Stimulated activated CD4-positive, alpha-beta T cell treated with anti-CD3 and anti-CD28 coated beads, Interleukin-12 subunit alpha, Interleukin-12 subunit beta, amount 100 ng/mL, for 4 hours (primary cell): ENCODE results near the gene DDR2.
"Not testable (repeated sequence)": the region's sequence is repeated elsewhere in the genome, so short reads cannot be mapped to it uniquely, and the experiment has no call there.

Source experiments
- DNase-seq: peaks from one replicate; pipeline ENCODE4 v3.0.0-alpha.2; 2020

Gene DDR2

DNA sequence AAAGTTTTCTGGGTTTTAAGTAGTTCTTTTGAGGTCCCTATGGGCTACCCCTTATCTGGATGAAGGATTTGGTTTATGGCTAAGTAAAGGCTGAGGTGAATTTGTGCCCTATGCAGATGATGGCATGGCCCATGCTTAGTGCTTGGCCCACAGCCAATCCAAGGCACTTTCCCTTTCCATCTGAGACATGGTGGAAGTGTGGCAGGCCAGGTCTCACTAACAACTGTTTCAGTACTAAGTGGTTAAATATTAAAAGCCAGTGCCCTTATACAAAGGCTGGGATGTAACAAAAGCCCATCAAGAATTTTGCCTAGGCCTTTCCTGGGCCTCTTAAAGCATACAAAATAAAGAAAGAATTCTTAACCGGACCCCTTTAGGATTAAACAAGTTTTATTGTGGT lies 156.5 kb downstream of the DDR2 start:
- DNase-seq = not testable (repeated sequence)

DNA sequence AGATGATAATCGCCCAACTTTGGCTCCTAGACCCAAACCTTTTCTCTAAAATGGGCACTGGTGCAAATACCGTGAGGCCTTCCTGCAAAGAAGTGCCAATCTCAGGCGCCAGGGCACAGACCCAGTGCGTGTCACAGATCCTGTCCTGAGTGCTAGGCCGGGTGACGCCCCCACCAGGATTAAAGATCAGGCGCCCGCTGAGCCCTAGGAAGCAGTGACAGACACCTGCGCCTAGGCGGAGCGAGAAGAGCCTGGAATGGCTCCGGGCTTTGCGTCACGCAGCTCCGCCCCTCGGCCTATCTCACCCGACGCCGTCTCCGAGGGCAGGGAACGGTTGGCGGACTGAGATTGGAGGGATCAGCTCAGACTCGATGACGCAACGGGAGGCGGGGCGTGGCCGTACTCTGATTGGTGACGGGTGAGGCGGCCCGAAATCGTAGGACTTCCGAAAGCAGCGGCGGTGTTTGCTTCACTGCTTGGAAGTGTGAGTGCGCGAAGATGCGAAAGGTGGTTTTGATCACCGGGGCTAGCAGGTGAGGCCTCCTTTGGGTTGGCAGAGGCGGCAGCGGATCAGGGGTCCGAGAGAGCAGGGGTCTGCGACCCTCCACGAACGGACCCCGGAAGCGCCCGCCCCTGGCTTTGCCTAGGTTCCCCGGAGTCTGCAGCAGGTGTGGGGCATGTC lies 158.2 kb downstream of the DDR2 start, which contains the start of gene HSD17B7:
HSD17B7 (plus strand) TSS at position 400 of the 682 bp plus-strand sequence; CDS start at position 499, 99 bp downstream.
- peak; percentile 58 for DNase-seq

DNA sequence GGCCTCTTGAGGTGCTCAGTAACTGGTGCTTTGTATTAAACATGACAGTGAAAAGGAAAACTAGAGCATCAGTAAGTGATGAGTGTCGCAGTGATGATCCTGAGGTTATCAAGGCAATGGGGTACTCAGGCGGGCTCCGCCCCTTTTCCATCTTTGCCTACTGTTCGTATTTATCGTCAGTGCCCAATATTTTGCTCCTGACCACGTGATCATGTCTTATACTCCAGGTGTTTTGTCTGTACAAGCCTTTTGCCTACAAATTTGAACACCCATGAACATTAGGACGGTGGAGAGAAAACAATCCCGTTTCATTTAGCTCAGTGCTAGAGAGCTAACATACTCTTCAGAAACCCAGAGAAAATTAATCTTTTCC lies 158.7 kb downstream of the DDR2 start:
- not testable (repeated sequence) for DNase-seq

DNA sequence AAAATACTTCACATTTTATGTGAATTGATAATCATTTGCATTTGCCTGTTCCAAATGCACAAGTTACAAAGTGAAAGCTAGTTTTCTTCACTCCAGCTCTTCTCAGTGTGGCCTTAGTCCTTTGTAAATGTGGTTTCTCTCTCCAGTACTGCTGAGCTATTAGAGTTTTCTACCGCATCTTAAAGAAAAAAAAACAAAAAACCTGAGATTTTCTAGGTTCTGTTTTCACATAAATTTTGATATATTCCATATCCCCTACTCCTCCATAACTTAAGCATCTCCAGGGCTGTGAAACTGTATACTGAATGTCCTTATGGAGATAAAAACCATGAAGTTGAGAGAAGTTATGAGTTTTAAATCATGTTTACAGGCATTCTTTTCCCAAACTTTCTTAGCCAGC lies 162.0 kb downstream of the DDR2 start:
- not testable (repeated sequence) for DNase-seq

DNA sequence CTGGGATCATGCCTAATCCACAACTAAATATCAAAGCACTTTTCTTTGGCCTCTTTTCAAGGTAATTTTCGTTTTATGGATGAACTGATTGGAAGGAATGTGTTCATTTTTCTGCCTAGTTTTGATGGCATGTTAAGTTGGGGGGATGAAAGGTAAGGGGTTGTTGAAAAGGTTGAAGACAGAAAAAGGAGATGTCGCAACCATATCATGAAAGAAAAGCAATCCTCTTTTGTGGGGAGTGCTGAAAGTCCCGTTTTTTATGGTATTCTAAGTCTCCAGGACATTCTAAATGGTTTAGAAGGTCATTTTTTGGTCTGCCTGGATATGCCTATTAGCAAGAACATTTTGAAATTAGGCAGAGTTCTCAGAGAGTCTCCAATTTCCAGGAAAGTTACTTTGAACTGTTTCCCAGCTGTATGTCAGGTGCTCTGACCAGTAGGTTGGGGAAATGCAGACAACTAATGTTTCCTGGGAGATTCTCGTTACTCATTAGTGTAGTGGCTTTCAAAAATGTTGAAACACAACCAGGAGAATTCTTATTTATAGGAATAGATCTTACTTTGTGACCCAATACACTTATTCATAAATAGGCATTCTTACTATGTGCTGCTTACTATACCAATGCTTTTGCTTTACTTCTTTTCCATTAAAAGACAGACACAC lies 164.5 kb downstream of the DDR2 start:
- DNase-seq = not testable (repeated sequence)

DNA sequence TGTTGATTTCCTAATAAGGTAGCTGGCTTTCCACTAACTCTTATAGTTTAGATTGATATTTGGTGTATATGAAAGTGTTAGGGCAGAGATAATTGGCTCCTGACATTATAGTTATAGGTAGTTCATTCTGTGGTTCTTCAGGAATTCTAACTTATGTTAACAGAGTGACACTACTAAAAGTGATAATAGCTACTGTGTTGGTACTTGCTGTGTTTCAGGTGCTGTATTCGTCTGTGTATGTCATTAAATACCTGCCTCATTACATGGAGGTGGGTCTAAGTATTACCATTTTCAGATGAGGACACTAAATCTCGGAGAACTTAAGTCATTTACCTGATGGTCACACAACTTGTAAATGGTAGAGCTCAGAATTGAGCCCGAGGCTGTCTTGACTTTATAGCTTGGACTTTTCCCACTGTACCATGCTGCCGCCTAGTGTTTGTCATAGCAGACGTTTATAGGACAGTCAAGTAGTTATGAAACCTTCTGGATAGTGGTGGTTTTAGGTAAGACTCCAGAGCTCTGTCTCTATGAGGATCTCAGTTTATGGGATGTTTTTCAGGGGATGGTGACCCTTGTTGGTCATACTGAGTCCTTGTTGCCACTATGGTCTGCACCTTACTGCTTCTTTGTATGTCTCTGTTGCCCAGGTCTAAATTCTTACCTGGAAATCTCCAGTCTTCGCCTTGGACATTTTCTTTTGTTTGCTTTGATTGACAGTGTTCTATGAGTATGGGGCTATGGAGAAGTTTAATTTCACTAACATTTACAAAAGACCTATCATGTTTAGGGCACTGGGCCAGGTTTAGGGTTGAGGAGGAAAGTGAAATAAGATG lies 167.9 kb downstream of the DDR2 start:
- not testable (repeated sequence) for DNase-seq

DNA sequence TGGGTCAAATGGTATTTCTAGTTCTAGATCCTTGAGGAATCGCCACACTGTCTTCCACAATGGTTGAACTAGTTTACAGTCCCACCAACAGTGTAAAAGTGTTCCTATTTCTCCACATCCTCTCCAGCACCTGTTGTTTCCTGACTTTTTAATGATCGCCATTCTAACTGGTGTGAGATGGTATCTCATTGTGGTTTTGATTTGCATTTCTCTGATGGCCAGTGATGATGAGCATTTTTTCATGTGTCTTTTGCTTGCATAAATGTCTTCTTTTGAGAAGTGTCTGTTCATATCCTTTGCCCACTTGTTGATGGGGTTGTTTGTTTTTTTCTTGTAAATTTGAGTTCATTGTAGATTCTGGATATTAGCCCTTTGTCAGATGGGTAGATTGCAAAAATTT lies 175.2 kb downstream of the DDR2 start:
- DNase-seq = not testable (repeated sequence)

DNA sequence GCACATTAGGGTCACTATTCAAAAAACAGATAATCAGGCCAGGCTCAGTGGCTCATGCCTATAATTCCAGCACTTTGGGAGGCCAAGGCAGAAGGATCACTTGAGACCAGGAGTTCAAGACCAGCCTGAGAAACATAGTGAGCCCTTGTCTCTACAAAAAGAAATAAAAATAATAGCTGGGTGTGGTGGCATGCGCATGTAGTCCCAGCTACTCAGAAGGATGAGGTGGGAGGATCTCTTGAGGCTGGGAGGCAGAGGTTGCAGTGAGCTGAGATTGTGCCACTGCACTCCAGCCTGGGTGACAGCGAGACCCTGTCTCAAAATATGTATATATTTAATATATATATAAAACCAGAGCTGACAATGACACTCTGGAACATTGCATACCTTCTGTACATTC lies 180.1 kb downstream of the DDR2 start:
- DNase-seq = not testable (repeated sequence)

DNA sequence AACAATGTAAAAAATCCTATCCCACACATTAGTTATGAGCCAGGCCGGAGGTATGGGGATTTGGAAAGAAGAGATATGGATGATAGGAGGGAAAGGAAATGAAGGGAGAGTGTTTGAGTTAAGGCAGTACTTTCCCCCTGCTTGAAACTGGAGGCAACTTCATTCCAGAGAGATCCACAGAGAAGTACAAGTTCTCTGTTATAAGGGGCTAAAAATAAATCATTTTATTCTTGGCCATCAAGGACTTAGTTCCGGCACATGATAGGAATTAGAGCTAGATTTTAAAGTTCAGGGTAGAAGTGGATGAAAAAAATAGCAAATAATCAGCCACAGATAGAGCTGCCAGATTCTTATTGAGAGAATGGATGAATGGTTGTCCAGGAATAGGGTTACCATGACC lies 185.9 kb downstream of the DDR2 start:
- DNase-seq = not testable (repeated sequence)

DNA sequence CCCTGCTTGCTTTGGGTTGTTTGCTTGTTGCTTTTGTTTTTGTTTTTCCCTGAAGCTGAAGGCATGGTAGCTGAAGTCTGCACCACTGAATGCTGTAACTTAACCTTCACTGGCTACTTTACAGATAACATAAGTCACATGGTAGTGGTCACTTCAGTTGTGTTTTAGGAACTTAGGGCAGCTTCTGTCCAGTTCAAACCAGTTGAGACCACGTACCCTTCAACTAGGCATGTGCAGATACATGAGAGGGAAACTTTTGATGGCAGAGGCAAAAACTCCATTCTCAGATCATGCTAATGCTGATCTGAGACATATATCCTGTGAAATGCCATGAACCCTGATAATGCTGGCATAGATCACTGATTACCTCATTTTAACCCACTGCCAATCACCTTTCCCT lies 186.4 kb downstream of the DDR2 start:
- not testable (repeated sequence) for DNase-seq

DNA sequence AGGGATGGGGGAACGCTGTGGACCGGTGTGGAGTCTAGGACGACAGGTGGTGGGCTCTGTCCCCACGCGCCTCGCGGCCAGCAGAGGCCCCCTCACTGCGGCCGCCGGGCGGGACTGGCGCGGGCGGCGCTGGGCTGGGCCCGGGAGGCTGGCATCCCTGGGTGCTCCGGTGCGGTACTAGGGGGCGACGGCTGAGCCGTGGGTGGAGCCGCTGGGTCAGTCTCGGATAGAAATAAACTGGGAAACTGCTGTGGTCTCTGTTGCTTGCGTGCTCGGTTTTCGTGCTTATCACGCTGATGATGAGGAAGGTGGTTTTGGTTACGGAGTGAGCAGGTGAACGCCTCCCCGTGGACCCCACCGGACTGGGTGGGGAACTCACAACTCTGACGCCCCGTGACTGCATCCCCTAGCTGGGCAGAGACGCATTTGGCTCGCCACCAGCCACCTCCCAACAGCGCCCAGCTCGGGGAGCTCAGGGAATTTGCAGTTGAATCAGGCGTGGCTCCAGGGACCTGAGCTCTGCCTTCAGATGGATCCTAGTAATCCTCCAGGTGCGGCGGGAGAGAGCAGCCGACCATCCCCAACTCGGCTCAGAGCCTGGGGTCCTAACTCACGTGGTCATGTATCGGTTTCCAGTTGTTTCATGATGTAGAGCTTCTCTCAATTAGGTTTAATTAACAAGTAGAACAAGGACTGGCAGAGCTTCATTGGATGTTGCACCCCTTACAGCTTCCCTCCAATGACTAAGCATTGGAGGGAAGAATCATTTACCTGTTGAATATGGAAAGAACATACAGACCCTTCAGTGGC lies 190.3 kb downstream of the DDR2 start:
- DNase-seq = no peak

DNA sequence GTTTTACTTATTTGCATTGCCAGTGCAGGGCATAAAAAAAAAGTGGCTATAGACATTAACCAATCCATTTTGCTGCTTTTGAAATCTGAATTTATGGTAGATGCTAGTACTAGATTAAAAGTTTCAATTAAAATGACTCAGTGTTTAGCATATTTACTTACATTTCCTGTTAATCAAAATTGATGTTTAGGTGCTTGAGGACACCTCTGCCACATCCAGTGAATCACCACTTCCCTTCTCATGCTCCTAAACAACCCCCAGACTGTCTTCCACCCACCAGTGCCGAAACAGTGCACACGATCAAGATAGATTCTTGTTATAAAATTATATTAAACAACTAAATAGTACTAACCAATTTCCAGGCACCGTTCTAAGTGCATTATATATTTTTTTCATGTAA lies 191.0 kb downstream of the DDR2 start:
- DNase-seq = no peak

DNA sequence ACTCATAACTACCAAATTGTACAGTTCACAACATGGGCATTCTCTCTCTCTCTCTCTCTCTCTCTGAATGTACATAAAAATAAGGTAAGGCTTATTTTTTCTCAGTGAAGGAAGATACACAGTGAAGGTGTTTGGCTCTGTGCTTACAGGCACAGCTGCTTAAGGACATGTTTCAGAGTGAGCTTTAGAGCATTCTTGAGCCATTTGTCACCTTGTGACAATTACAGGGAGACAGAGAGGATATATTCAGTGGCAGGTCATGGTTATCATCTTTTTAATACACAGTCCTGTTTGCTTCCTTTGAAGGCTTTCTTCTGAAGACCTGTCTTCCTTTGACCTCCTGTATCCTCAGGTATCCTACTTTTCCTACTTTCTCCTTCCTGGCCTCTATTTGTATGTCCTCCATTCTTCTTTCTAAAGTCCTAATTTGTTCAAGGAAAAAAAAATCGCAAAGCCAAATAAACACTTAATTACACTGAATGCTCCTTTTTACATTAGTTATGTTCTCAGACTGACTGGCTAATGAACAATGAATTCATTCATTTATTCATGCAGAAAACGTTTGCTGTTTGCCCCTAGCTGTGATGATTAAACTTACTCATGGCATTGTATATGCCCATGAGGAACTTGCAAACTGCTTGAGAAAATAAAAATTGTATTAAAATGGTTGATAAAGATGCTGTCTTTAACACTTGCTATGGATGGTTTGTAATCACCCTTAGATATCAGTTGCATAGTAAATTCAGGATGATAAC lies 191.7 kb downstream of the DDR2 start:
- DNase-seq = no peak

DNA sequence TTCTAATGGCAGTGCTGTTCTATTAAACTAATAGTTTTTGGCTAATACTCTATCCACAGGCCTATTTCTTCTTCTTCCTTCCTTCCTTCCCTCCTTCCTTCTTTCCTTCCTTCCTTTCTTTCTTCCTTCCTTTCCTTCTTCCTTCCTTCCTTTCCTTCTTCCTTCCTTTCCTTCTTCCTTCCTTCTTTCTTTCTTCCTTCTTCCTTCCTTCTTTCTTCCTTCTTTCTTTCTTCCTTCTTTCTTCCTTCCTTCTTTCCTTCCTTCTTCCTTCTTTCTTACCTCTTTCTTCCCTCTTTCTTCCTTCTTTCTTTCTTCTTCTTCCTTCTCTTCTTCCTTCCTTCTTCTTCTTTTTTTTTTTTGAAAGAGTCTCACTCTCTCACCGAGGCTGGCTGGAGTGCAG lies 197.0 kb downstream of the DDR2 start:
- no peak for DNase-seq

DNA sequence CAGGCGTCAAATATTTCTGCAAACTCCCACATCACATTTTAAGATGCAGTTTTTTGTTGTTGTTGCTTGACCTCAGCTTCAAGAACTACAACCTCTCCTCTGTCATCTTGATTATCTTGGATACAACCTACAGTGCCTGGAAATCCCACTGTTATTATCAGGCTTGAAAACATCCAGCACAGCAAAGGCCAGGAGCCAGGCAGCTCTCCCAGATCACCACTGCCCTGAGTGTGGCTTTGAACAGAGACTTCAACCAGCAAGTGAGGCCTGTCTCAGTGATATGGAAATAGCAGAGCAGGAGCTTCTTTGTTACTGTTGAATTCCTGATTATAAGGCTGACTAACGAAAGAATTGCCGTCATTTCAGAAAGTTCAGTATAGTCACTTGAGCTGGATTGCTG lies 200.2 kb downstream of the DDR2 start:
- DNase-seq = no peak

DNA sequence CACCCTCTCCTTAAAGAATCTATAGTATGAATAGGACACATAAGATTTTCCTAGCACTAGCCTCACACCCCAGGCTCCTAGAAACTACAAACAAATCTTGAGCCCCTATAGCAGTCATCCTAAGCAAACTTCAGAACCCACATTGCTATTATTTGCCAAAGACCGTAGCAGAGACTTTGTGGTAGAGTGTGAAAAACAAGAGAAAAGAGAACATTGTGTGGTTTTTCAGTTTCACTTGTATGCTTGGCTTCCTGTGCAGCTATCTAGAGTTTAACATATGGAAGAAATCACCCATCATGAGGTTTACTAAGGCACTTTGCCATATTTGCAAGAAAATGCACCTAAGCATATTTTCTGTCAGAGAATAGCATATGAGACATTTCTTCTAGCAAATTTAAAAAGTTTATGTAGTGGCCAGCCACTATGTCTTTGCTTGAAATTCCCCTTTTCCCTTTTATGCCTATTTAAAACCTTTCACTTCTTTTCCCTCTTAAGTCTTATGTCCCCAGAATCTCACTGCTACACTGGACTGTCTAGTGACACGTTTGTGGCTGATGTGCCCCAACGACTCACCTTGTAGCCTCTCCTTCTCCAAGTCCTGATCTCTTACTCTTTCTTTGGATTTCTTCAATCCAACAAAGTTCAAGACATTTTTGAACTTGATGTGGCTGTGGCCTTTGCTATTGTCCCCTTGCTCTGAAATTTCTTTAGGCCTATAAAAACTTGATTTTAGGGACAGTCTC lies 203.1 kb downstream of the DDR2 start:
- no peak for DNase-seq
